Vagina (tissue), 2 donors: Measurements from ENCODE around the gene STIM1.

Source experiments
- POLR2A ChIP-seq, 2 donors: fragments of 450-650 bp; IDR thresholded peaks; one replicate each; pipeline ENCODE4 v1.6.1; 2017; ENCODE audit warnings: antibody characterized with exemption in 2 of 2, mild to moderate bottlenecking in 2 of 2, moderate library complexity in 2 of 2
- POLR2AphosphoS5 ChIP-seq, 2 donors: sonication (generic); formaldehyde crosslinking; IDR thresholded peaks; one replicate each; pipeline ENCODE4 v1.9.0; 2017; ENCODE audit warnings: antibody characterized with exemption in 2 of 2, mild to moderate bottlenecking in 2 of 2, low read depth in 1 of 2; ENCODE audit not compliant: insufficient read depth in 1 of 2
- TF ChIP-seq, protein P1 (sequence below), 3 experiments: fragments of 450-650 bp in 2 of 3; fragments of 200-600 bp in 1 of 3; sonication (generic) in 1 of 3; IDR thresholded peaks; one replicate each; pipeline ENCODE4 v1.5.1; 2017 to 2019; ENCODE audit warnings: antibody characterized with exemption in 3 of 3, mild to moderate bottlenecking in 2 of 3, moderate library complexity in 2 of 3

- TF ChIP-seq, protein P1, sequence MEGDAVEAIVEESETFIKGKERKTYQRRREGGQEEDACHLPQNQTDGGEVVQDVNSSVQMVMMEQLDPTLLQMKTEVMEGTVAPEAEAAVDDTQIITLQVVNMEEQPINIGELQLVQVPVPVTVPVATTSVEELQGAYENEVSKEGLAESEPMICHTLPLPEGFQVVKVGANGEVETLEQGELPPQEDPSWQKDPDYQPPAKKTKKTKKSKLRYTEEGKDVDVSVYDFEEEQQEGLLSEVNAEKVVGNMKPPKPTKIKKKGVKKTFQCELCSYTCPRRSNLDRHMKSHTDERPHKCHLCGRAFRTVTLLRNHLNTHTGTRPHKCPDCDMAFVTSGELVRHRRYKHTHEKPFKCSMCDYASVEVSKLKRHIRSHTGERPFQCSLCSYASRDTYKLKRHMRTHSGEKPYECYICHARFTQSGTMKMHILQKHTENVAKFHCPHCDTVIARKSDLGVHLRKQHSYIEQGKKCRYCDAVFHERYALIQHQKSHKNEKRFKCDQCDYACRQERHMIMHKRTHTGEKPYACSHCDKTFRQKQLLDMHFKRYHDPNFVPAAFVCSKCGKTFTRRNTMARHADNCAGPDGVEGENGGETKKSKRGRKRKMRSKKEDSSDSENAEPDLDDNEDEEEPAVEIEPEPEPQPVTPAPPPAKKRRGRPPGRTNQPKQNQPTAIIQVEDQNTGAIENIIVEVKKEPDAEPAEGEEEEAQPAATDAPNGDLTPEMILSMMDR (IDR thresholded peaks at IDR 0.05): no peak
- TF ChIP-seq POLR2A (IDR thresholded peaks at IDR 0.05) (no peak), POLR2AphosphoS5 (IDR thresholded peaks at IDR 0.05; ENCODE audit: insufficient read depth in 1 of 2, low read depth in 1 of 2) (no peak)
Observed at GRCh38 chr11:3902441-3902840, 47.0 kb downstream of the STIM1 start.
